ENCODE results near the gene TCHH. TPM values are rescaled to one million over a fixed set of nuclear protein-coding genes. Genes with fewer than 3 reads are reported as not detected.
"Not testable (repeated sequence)": the region's sequence is repeated elsewhere in the genome, so short reads cannot be mapped to it uniquely, and the experiment has no call there.

TCHH gene
- under 1 TPM; 0.03 to 0.06 (median 0.03) TPM for polyA plus RNA-seq (ENCODE audit: insufficient read length in 3 of 3)

- DNase-seq (ENCODE audit: low read depth in 3 of 3, low spot score in 2 of 3), result no peak
Observed at GRCh38 chr1:152115344-152115743, at the start of gene TCHH. Gene TCHH (minus strand): TSS chr1:152115444. CDS start chr1:152114080, 1,364 bp downstream.

- DNase-seq (ENCODE audit: low read depth in 3 of 3, low spot score in 2 of 3), result no peak
Observed at GRCh38 chr1:152164517-152165136, 49.4 kb upstream of the TCHH start.

- DNase-seq (ENCODE audit: low read depth in 3 of 3, low spot score in 2 of 3), result no peak
Observed at GRCh38 chr1:152162792-152163463, 47.7 kb upstream of the TCHH start.

GRCh38 chr1:152160576-152160975 is 45.3 kb upstream of the TCHH start:
- no peak for DNase-seq (ENCODE audit: low read depth in 3 of 3, low spot score in 2 of 3)

- no peak for DNase-seq (ENCODE audit: low read depth in 3 of 3, low spot score in 2 of 3)
Observed at GRCh38 chr1:152159144-152159543, 43.9 kb upstream of the TCHH start, which contains the start of gene RPTN. Gene RPTN (minus strand): TSS chr1:152159228. CDS start chr1:152157889, 1,339 bp downstream.

- DNase-seq (ENCODE audit: low read depth in 3 of 3, low spot score in 2 of 3), result no peak
Observed at GRCh38 chr1:152153996-152154395, 38.8 kb upstream of the TCHH start.

GRCh38 chr1:152151646-152152045 is 36.4 kb upstream of the TCHH start:
- no peak for DNase-seq (ENCODE audit: low read depth in 3 of 3, low spot score in 2 of 3)

- no peak for DNase-seq (ENCODE audit: low read depth in 3 of 3, low spot score in 2 of 3)
Observed at GRCh38 chr1:152148981-152149380, 33.7 kb upstream of the TCHH start.

GRCh38 chr1:152148051-152148450 is 32.8 kb upstream of the TCHH start:
- no peak for DNase-seq (ENCODE audit: low read depth in 3 of 3, low spot score in 2 of 3)

GRCh38 chr1:152145769-152146168 is 30.5 kb upstream of the TCHH start:
- DNase-seq (ENCODE audit: low read depth in 3 of 3, low spot score in 2 of 3), result no peak

GRCh38 chr1:152144674-152145183 is 29.5 kb upstream of the TCHH start:
- DNase-seq (ENCODE audit: low read depth in 3 of 3, low spot score in 2 of 3), result not testable (repeated sequence)

GRCh38 chr1:152143150-152143887 is 28.1 kb upstream of the TCHH start:
- DNase-seq (ENCODE audit: low read depth in 3 of 3, low spot score in 2 of 3), result no peak

GRCh38 chr1:152141971-152142584 is 26.8 kb upstream of the TCHH start:
- peak; percentile 14 to 33 (median 23) for DNase-seq (ENCODE audit: low read depth in 3 of 3, low spot score in 2 of 3)

GRCh38 chr1:152137215-152137614 is 22.0 kb upstream of the TCHH start:
- no peak for DNase-seq (ENCODE audit: low read depth in 3 of 3, low spot score in 2 of 3)

GRCh38 chr1:152130186-152130585 is 14.9 kb upstream of the TCHH start:
- no peak for DNase-seq (ENCODE audit: low read depth in 3 of 3, low spot score in 2 of 3)

GRCh38 chr1:152127673-152128072 is 12.4 kb upstream of the TCHH start:
- DNase-seq (ENCODE audit: low read depth in 3 of 3, low spot score in 2 of 3), result no peak

GRCh38 chr1:152125834-152126443 is 10.7 kb upstream of the TCHH start:
- no peak for DNase-seq (ENCODE audit: low read depth in 3 of 3, low spot score in 2 of 3)

- no peak for DNase-seq (ENCODE audit: low read depth in 3 of 3, low spot score in 2 of 3)
Observed at GRCh38 chr1:152118915-152119314, 3.7 kb upstream of the TCHH start.

- DNase-seq (ENCODE audit: low read depth in 3 of 3, low spot score in 2 of 3), result no peak
Observed at GRCh38 chr1:152112885-152113432, 2.3 kb downstream of the TCHH start.
